Thyroid gland (tissue), 4 donors: ENCODE data around the gene C1orf159. TPM values are rescaled to one million over a fixed set of nuclear protein-coding genes. Genes with fewer than 3 reads are reported as not detected.

ENCODE experiments used
- DNase-seq, 2 donors: peaks; one replicate each; pipeline ENCODE4 v3.0.0-alpha.2; 2019
- H3K27ac ChIP-seq, 3 donors: fragments of 200-600 bp; sonication (generic); 1 replicate in 2 of 3; 2 replicates in 1 of 3; pipeline ENCODE4 v1.5.1; 2016 to 2019; ENCODE audit warnings: mild to moderate bottlenecking in 1 of 3, moderate library complexity in 1 of 3
- H3K27me3 ChIP-seq: fragments of 200-600 bp; sonication (generic); one replicate; pipeline ENCODE4 v1.5.1; 2019
- H3K36me3 ChIP-seq, 2 donors: fragments of 200-600 bp; sonication (generic); one replicate each; pipeline ENCODE4 v1.5.1; 2016 to 2019
- H3K4me1 ChIP-seq, 2 donors: fragments of 200-600 bp; sonication (generic); one replicate each; pipeline ENCODE4 v1.5.1; 2017 to 2019
- H3K4me3 ChIP-seq, 3 donors: fragments of 200-600 bp; sonication (generic); replicated peaks in 1 of 3; 1 replicate in 2 of 3; 2 replicates in 1 of 3; pipeline ENCODE4 v1.5.1; 2016; ENCODE audit warnings: mild to moderate bottlenecking in 1 of 3
- H3K9me3 ChIP-seq: fragments of 200-600 bp; sonication (generic); one replicate; pipeline ENCODE4 v1.5.1; 2017
- POLR2A ChIP-seq, 2 donors: fragments of 450-650 bp; IDR thresholded peaks; one replicate each; pipeline ENCODE4 v1.6.1; 2017; ENCODE audit warnings: antibody characterized with exemption in 2 of 2, mild to moderate bottlenecking in 2 of 2, moderate library complexity in 1 of 2
- WGBS, 2 donors: methylation state at CpG; one replicate each; pipeline ENCODE4 v1.1.5; 2017; 5-methylcytosine and 5-hydroxymethylcytosine counted together
- intact Hi-C: fragments of 100-400 bp; cut with DNase I; formaldehyde crosslinking; loops from one replicate; pipeline ENCODE4 v1.15.1; 2023
- total RNA-seq, 4 donors: library from RNA; depleted of rRNA; stranded (reverse); fragments of >200 nt; gene quantifications; one replicate each; pipeline ENCODE4 v1.2.3, GENCODE V29; 2016
- TF ChIP-seq, protein P1 (sequence below), 6 experiments: fragments of 200-600 bp in 3 of 6; fragments of 450-650 bp in 3 of 6; sonication (generic) in 3 of 6; IDR thresholded peaks; one replicate each; pipeline ENCODE4 v1.5.1; 2016 to 2019; ENCODE audit warnings: antibody characterized with exemption in 6 of 6, mild to moderate bottlenecking in 2 of 6, inconsistent platforms in 1 of 6, moderate library complexity in 1 of 6

Gene C1orf159
- total RNA-seq, 4 donors from 2014 or later, result 10.3 to 27.6 (median 19.6) TPM

DNA sequence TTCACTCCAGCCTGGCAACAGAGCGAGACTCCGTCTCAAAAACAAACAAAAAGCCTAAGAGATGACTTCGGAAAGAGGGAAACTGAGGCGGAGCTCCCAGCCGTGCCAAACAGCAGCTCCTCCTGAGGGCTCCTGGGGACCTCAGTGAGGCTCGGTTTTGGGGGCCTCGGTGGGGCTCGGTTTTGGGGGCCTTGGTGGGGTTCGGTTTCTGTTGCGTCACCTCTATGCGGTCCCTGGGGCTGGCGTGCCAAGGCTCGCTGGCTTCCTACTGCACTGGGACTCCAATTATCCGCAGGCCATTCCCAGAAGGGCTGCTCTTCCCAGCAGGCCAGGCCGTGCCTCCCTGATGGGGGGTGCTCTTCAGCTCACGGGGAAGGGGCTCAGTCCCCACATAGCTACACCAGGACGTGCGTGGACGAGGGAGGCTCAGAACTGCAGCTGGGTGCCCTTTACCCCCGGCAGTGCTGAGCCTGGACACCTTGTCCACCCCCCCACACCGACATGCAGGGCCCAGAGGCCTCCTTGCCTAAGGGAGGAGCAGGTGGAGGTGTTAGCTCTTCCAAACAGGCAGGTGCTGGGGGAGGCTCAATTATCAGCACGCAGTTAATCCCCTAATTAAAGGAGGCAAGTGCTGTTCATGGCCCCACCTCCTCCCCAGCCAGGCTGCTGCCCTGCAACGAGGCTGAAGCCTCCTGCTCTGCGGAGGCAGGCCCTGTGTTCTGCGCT is 5.1 kb upstream of the C1orf159 start:
- intact Hi-C loops, result no loop called here
- Histone ChIP-seq H3K9me3 (no peaks in the 10 kb centered on the region), H3K36me3 (no peaks in the 10 kb centered on the region), H3K27ac (no peak overlapping the region), H3K4me1 (peaks cover 0 to 8% of the 10 kb centered on the region in 2 donors), H3K4me3 (no peak overlapping the region), H3K27me3 (no peaks in the 10 kb centered on the region)
- no peak for DNase-seq
- WGBS, 2 donors, result 70 to 73% methylated on average over 17 to 24 of the region's 25 CpGs
- TF ChIP-seq, protein P1, sequence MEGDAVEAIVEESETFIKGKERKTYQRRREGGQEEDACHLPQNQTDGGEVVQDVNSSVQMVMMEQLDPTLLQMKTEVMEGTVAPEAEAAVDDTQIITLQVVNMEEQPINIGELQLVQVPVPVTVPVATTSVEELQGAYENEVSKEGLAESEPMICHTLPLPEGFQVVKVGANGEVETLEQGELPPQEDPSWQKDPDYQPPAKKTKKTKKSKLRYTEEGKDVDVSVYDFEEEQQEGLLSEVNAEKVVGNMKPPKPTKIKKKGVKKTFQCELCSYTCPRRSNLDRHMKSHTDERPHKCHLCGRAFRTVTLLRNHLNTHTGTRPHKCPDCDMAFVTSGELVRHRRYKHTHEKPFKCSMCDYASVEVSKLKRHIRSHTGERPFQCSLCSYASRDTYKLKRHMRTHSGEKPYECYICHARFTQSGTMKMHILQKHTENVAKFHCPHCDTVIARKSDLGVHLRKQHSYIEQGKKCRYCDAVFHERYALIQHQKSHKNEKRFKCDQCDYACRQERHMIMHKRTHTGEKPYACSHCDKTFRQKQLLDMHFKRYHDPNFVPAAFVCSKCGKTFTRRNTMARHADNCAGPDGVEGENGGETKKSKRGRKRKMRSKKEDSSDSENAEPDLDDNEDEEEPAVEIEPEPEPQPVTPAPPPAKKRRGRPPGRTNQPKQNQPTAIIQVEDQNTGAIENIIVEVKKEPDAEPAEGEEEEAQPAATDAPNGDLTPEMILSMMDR (IDR thresholded peaks at IDR 0.05), result no peak
- TF ChIP-seq POLR2A (IDR thresholded peaks at IDR 0.05), result no peak

DNA sequence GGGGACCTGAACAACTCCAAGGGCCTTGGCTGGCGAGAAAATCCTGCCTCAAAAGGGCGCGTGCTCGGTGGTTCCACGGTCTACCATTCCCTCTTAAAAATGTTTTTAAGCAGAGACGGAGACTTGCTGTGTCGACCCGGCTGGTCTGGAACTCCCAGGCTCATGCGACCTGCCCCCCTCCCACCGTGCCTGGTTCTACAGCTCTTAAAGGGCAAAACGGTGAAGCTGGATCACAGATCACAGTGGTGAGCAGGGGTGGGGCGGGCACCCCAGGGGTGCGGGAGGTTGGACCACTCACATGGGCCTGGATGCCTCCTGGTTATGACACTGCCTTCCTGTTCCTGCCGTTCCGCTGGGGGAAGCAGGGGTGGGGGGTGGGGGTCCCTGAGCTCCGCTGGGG is 4.2 kb upstream of the C1orf159 start:
- Histone ChIP-seq H3K4me1 (peaks cover 0 to 10% of the 10 kb centered on the region in 2 donors), H3K4me3 (no peak overlapping the region), H3K9me3 (no peaks in the 10 kb centered on the region), H3K36me3 (no peaks in the 10 kb centered on the region), H3K27ac (no peak overlapping the region), H3K27me3 (no peaks in the 10 kb centered on the region)
- DNase-seq, result no peak
- WGBS, 2 donors, result 62 to 69% methylated on average over 11 to 16 of the region's 16 CpGs
- intact Hi-C loops, result no loop called here
- TF ChIP-seq, protein P1 (IDR thresholded peaks at IDR 0.05), result no peak
- TF ChIP-seq POLR2A (IDR thresholded peaks at IDR 0.05), result no peak

DNA sequence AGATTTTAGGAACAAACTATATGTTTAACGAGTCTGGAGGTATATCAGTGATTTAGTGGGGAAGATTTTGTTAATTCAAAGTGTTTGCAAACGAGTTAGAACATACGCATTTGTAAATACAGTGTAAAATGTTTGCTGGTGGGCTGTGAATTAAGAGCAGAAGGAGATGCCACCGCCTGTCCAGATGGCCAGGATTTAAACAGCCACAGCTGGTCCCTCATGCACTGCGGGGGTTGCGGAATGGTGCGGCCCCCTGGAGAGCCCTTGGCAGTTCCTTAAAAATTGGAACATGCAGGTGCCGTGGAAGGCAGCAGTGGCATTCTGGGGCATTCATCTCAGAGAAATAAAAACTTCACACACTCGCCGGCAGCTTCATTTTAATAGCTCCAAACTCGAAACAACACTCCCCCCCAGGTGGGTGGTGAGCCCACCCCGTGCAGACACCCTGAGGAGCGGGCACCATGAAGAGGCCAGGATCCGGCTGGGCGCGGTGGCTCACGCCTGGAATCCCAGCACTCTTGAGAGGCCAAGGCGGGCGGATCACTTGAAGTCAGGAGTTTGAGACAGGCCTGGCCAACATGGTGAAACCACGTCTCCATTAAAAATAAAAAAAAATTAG is 3.5 kb upstream of the C1orf159 start:
- no peaks in the 10 kb centered on the region for H3K9me3 ChIP-seq
- no peak overlapping the region for H3K4me3 ChIP-seq
- intact Hi-C loops, result loop anchor here (10.0 kb wide), 1 partner anchor 255 kb away; the partner anchor contains the start of gene AURKAIP1
- WGBS, 2 donors, result 58 to 70% methylated on average over 19 to 20 of the region's 20 CpGs
- no peaks in the 10 kb centered on the region for H3K36me3 ChIP-seq
- peaks cover 0 to 13% of the 10 kb centered on the region in 2 donors for H3K4me1 ChIP-seq
- TF ChIP-seq, protein P1 (IDR thresholded peaks at IDR 0.05), result no peak
- TF ChIP-seq POLR2A (IDR thresholded peaks at IDR 0.05), result no peak
- no peaks in the 10 kb centered on the region for H3K27me3 ChIP-seq
- no peak for DNase-seq
- no peak overlapping the region for H3K27ac ChIP-seq

DNA sequence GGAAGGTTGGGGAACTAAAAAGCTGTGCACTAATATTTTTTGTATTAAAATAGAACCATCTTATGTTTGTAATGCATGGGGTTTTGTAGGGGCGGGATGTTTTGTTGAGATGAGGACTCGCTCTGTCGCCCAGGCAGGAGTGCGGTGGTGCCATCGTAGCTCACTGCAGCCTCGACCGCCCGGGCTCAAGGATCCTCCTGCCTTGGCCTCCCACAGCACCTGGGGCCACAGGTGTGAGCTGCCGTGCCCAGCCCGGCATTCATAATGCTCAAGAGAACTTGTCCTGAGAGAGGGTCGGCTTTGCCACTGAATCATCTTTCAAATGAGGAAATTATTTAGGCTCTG is 3.0 kb upstream of the C1orf159 start:
- Histone ChIP-seq H3K9me3 (no peaks in the 10 kb centered on the region), H3K4me1 (peaks cover 0 to 13% of the 10 kb centered on the region in 2 donors), H3K36me3 (no peaks in the 10 kb centered on the region), H3K27ac (no peak overlapping the region), H3K4me3 (no peak overlapping the region), H3K27me3 (no peaks in the 10 kb centered on the region)
- 84 to 92% methylated on average over 11 of the region's 11 CpGs for WGBS, 2 donors
- no peak for DNase-seq
- intact Hi-C loops, result loop anchor here (10.0 kb wide), 1 partner anchor 256 kb away; the partner anchor contains the start of gene AURKAIP1
- TF ChIP-seq POLR2A (IDR thresholded peaks at IDR 0.05), result no peak

DNA sequence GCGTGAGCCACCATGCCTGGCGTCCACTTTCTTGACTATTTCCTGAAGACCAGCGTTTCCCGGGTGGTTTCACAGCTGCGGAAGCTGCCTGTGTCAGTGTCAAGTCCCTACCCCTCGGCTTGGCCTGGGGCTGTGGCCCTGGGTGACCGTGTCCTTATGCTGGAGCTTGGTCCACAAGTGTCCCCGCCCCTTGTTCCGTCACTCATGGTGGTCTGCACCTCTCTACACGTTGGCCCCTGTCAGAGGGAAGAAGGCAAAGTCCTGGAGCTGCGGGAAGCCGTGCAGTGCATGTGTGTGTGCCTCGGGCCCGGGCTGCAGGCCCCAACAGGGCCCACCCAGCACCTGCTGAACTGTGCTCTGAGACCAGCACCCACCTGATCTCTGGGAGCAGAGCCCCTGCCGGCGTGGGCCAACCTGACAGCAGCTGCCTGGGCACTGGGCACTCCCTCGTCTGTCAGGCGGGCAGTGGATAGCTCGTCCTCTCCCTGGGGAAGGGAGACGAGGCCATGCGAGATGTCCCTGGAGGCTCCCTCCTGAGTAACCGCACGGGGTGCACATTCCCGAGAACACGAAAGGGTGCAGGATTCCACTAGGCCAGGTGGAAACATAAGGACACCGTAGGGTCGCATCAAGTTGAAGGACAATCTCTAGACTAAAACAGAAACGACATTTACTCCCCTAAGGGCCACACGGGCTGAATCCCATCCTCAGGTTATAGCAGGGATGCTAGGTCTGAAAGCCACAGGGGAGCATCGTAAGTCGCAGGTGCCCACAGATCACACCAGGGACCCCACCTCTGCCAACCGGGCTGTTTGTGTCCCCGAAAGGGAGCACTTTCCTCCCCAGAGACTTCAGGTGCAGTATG is 2.4 kb upstream of the C1orf159 start:
- Histone ChIP-seq H3K9me3 (no peaks in the 10 kb centered on the region), H3K27ac (no peak overlapping the region), H3K36me3 (no peaks in the 10 kb centered on the region), H3K4me1 (peaks cover 0 to 13% of the 10 kb centered on the region in 2 donors), H3K27me3 (no peaks in the 10 kb centered on the region), H3K4me3 (no peak overlapping the region)
- no peak for DNase-seq
- intact Hi-C loops, result loop anchor here (10.0 kb wide), 1 partner anchor 257 kb away; the partner anchor contains the start of gene AURKAIP1
- no peak for TF ChIP-seq POLR2A (IDR thresholded peaks at IDR 0.05)
- TF ChIP-seq, protein P1 (IDR thresholded peaks at IDR 0.05), result no peak
- WGBS, 2 donors, result 84 to 88% methylated on average over 24 to 27 of the region's 33 CpGs
